Adrenal gland (tissue), 5 donors: ENCODE measurements around the gene MFF.

Experiments used
- CTCF ChIP-seq, 6 experiments: fragments of 450-650 bp in 4 of 6; fragments of 200-600 bp in 2 of 6; sonication (generic) in 1 of 6; IDR thresholded peaks; 1 replicate in 5 of 6; 2 replicates in 1 of 6; pipeline versions ENCODE4 v1.5.1 to v1.8.0; 2016 to 2021; ENCODE audit warnings: antibody characterized with exemption in 6 of 6, mild to moderate bottlenecking in 2 of 6, moderate library complexity in 1 of 6
- POLR2A ChIP-seq, 2 donors: fragments of 450-650 bp; IDR thresholded peaks; one replicate each; pipeline ENCODE4 v1.6.1; 2017; ENCODE audit warnings: antibody characterized with exemption in 2 of 2, mild to moderate bottlenecking in 2 of 2, moderate library complexity in 1 of 2
- donor health status: DM: no; HTN: no; CAD: no.

- TF ChIP-seq CTCF (IDR thresholded peaks at IDR 0.05) (no peak), POLR2A (IDR thresholded peaks at IDR 0.05) (no peak)
Observed at GRCh38 chr2:227368574-227368973, 43.5 kb downstream of the MFF start.
